Calu3 (cell line): ENCODE results near the gene SPPL3. TPM values are rescaled to one million over a fixed set of nuclear protein-coding genes. Genes with fewer than 3 reads are reported as not detected.

Experiments
- BruUV-seq: library from RNA; stranded (reverse); fragments of 400-500 nt; replicated peaks from 2 replicates; lab custom pipeline; 2021; lab: Mats Ljungman, UMichigan
- CTCF ChIA-PET: fragments of 300-600 bp; sonication (Branson Sonifier 250); formaldehyde crosslinking; loops from one replicate; lab custom pipeline; 2022; ENCODE audit warnings: antibody characterized with exemption; lab: Charles Lee
- DNase-seq: peaks from one replicate; pipeline ENCODE4 v3.0.0; 2022
- H3K27ac Mint-ChIP-seq: one replicate; pipeline ENCODE4 v1.8.0; 2022; ENCODE audit warnings: mixed read lengths; ENCODE audit not compliant: unreplicated experiment
- H3K27me3 Mint-ChIP-seq: one replicate; pipeline ENCODE4 v1.8.0; 2022; ENCODE audit warnings: mixed read lengths; ENCODE audit not compliant: unreplicated experiment
- H3K36me3 Mint-ChIP-seq: one replicate; pipeline ENCODE4 v1.8.0; 2022; ENCODE audit warnings: mild to moderate bottlenecking, moderate library complexity, mixed read lengths; ENCODE audit not compliant: insufficient read depth, unreplicated experiment
- H3K4me1 Mint-ChIP-seq: one replicate; pipeline ENCODE4 v1.8.0; 2022; ENCODE audit warnings: mild to moderate bottlenecking, low read depth, mixed read lengths; ENCODE audit not compliant: unreplicated experiment
- H3K4me3 Mint-ChIP-seq: one replicate; pipeline ENCODE4 v1.8.0; 2022; ENCODE audit warnings: mild to moderate bottlenecking, low read depth, moderate library complexity, mixed read lengths; ENCODE audit not compliant: unreplicated experiment
- H3K9me3 Mint-ChIP-seq: one replicate; pipeline ENCODE4 v1.8.0; 2022; ENCODE audit warnings: low read depth, mixed read lengths; ENCODE audit not compliant: unreplicated experiment
- CTCF ChIP-seq: fragments of 200-600 bp; IDR thresholded peaks from one replicate; pipeline ENCODE4 v1.8.0; 2022; ENCODE audit warnings: antibody characterized with exemption; ENCODE audit not compliant: unreplicated experiment
- intact Hi-C: fragments of 100-400 bp; cut with micrococcal nuclease; formaldehyde crosslinking; loops from one replicate; pipeline ENCODE4 v1.10.0; 2022; ENCODE audit not compliant: unreplicated experiment
- total RNA-seq: library from RNA; stranded (reverse); gene quantifications from 2 replicates; pipeline ENCODE4 v1.2.3, GENCODE V29; 2022

The SPPL3 gene
- total RNA-seq, 1 experiment from 2014 or later: 61.0 TPM

- no peaks in the 10 kb centered on the region for H3K27me3 Mint-ChIP-seq
- peaks cover 27% of the 10 kb centered on the region for H3K4me1 Mint-ChIP-seq
- H3K27ac Mint-ChIP-seq: no peak overlapping the region
- intact Hi-C loops: loop anchor here (5.0 kb wide), 2 partner anchors 104 to 276 kb away; partner anchors contain the start of gene POP5
- no peak for TF ChIP-seq CTCF
- CTCF ChIA-PET: interaction anchor here (0.7 to 2.2 kb wide), 2 partner anchors 33 to 114 kb away, joined by 3 to 19 read pairs; no protein-coding TSS in a partner anchor
- H3K4me3 Mint-ChIP-seq: no peak overlapping the region
- no TSS peak for BruUV-seq
- H3K36me3 Mint-ChIP-seq: peaks cover 4% of the 10 kb centered on the region
- H3K9me3 Mint-ChIP-seq: no peaks in the 10 kb centered on the region
- no peak for DNase-seq
Measured at GRCh38 chr12:120858306-120859088, 45.7 kb downstream of the SPPL3 start.

- TF ChIP-seq CTCF: peak; percentile 45
- Mint-ChIP-seq H3K9me3 (no peaks in the 10 kb centered on the region), H3K4me3 (no peak overlapping the region), H3K4me1 (peaks cover 27% of the 10 kb centered on the region), H3K27ac (peak overlapping the region; percentile 51), H3K36me3 (peaks cover 4% of the 10 kb centered on the region), H3K27me3 (no peaks in the 10 kb centered on the region)
- DNase-seq: peak; percentile 45
- CTCF ChIA-PET: interaction anchor here (0.6 to 2.2 kb wide), 16 partner anchors 17 to 669 kb away, joined by 3 to 19 read pairs (median 6); partner anchors contain the start of gene SIRT4
- BruUV-seq: no TSS peak
- intact Hi-C loops: loop anchor here (5.0 kb wide), 2 partner anchors 105 to 275 kb away; partner anchors contain the start of gene POP5
Measured at GRCh38 chr12:120856980-120857379, 47.2 kb downstream of the SPPL3 start.

GRCh38 chr12:120855823-120856588 lies 48.2 kb downstream of the SPPL3 start:
- intact Hi-C loops: loop anchor here (5.0 kb wide), 2 partner anchors 106 to 274 kb away; partner anchors contain the start of gene POP5
- Mint-ChIP-seq H3K27me3 (no peaks in the 10 kb centered on the region), H3K4me3 (no peak overlapping the region), H3K36me3 (peaks cover 4% of the 10 kb centered on the region), H3K9me3 (no peaks in the 10 kb centered on the region), H3K4me1 (peaks cover 27% of the 10 kb centered on the region), H3K27ac (no peak overlapping the region)
- CTCF ChIA-PET: interaction anchor here (0.7 to 2.2 kb wide), 7 partner anchors 25 to 154 kb away, joined by 3 to 19 read pairs (median 7); no protein-coding TSS in a partner anchor
- TF ChIP-seq CTCF: no peak
- BruUV-seq: no TSS peak
- no peak for DNase-seq

- Mint-ChIP-seq H3K4me1 (peaks cover 36% of the 10 kb centered on the region), H3K27ac (no peak overlapping the region), H3K4me3 (no peak overlapping the region), H3K9me3 (no peaks in the 10 kb centered on the region), H3K27me3 (no peaks in the 10 kb centered on the region), H3K36me3 (peaks cover 4% of the 10 kb centered on the region)
- CTCF ChIA-PET: interaction anchor here (0.6 to 1.3 kb wide), 2 partner anchors 98 to 269 kb away, joined by 3 read pairs; no protein-coding TSS in a partner anchor
- no TSS peak for BruUV-seq
- no peak for TF ChIP-seq CTCF
- DNase-seq: no peak
- intact Hi-C loops: loop anchor here (5.0 kb wide), 2 partner anchors 107 to 273 kb away; partner anchors contain the start of gene POP5
Measured at GRCh38 chr12:120854804-120855203, 49.4 kb downstream of the SPPL3 start.
